Stimulated activated CD8-positive, alpha-beta memory T cell treated with anti-CD3 and anti-CD28 coated beads, Interleukin-15, amount 100 ng/mL, for 4 hours (primary cell): ENCODE data around the gene AFF3.

Experiments
- DNase-seq, 2 donors: peaks; one replicate each; pipeline ENCODE4 v3.0.0-alpha.2; 2020; ENCODE audit warnings: low read depth in 2 of 2

The AFF3 gene

DNA sequence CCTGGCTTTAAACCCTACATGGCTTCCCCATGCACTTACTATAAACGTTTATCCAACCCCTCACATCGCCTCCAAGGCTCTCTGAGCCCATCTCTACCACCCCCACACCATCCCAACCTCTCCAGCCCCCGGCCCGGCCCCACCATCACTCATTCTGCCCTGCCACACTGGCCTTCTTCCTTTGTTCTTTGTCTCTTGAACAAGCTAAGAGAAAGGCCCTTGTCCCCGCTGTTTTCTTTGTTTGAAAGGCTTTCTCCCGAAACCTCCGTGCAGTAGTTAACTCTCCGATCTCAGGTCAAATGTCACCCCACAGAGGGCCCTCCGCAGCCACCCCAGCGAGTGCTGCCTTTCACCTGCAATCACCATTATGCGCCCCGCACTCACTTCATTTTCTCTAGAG is 100.4 kb downstream of the AFF3 start:
- DNase-seq = no peak

DNA sequence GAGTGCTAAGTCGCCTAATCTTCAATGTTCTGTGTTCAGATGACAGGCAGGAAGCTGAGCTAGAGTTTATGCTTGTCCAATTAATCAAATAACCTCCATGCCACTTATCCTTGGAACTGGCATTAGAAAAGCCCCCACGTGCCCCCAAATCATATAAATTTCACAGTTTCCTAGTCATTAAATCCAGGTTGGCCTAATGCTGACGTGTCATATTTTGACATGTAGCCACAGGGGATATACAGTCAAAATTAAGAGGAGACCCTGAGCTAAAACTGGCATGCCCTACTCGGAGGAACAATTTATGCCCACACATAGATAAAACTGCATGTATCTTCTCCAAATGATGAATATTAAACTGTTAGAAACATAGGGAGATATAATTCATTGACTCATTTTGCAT is 101.0 kb downstream of the AFF3 start:
- DNase-seq = no peak

DNA sequence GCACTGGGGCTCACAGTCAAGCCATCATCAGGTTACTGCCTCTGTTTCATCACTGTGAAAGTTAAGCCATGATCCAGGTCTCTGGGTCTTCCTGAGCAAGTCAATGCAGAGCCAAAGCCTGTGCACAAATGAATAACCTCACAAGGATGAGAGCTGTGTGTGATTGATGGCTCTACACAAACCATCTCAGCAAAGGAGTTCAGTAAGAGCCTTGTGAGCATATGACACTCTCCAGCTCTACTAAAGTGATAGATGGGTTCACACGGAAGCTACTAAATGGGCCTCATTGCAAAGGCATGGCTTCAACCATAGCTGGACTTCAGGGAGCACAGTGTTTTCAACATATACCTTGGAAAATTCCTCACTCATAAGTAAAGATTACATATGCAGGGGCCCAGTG is 101.5 kb downstream of the AFF3 start:
- no peak for DNase-seq

GRCh38 chr2:100039291-100039980 is 103.0 kb downstream of the AFF3 start:
- no peak for DNase-seq

GRCh38 chr2:100038011-100038410 is 104.4 kb downstream of the AFF3 start:
- no peak for DNase-seq

- no peak for DNase-seq
Measured at GRCh38 chr2:100036793-100037192, 105.6 kb downstream of the AFF3 start.

- no peak for DNase-seq
Measured at GRCh38 chr2:100036026-100036425, 106.4 kb downstream of the AFF3 start.

DNA sequence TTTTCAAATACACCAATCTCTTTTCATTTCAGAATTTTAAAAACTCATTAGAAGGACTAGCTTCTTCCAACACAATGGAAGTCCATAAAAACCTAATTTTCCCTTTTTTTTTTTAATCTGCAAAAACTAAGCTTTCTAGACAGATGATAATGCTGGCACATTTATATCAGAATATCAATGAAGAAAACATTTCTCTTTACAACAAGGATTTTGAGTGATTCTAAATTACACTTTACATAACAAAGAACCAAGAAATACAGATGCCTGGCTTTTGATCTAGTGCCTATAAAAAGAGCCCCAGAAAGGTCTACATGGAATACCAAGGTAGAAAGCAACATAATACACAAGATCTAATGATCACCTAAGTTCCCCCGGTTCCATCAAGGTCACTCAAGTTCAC is 108.0 kb downstream of the AFF3 start:
- DNase-seq = no peak

DNA sequence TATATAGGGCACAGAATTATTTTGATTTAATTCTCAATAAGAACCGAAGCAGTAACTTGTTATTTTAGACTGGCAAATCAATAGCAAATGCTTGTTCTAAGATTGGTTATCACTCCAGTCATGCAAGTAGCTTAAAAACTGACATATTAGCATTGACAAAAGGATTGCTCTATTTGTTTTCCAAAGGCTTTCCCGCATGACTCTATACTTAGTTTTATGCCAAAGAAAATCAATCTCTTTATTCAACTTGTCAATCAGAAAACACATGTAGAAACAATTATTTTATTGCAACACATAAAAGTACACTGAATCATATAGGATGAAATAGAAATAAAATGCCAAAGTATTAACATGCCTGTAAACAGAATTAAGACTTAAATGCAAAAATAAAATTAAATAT is 108.4 kb downstream of the AFF3 start:
- DNase-seq = no peak

DNA sequence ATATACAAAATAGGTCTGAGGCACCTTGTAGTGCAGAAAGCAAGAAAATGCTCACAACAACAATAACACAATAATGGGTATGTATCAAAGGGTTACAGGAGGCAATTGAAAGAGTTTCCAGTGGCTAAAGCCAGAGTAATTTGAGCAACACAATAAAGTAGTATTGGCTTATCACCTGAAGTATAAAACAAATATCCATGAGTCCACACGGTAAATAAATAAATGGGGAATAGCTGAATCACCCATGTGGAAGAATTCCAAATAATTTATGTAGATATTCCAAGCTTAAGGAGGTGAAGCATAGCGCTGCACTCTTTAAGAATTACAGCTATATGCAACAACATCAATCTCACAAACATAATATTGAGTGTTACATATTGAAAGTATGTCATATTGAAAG is 110.8 kb downstream of the AFF3 start:
- DNase-seq = no peak

DNA sequence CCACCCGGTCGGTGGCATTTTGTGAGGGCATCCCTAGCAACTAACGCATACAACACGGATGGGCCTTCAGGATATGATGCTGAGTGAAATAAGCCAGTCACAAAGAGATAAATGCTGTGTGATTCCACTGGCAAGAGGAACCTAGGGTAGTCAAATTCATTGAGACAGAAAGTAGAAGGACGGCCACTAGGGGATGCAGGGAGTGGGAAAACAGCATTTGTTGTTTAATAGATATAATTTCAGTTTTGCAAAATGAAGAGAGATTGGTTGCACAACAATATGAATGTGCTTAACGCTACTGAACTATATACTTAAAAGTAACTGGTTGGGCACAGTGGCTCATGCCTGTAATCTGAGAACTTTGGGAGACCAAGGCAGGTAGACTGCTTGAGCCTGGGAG is 112.9 kb downstream of the AFF3 start:
- no peak for DNase-seq

DNA sequence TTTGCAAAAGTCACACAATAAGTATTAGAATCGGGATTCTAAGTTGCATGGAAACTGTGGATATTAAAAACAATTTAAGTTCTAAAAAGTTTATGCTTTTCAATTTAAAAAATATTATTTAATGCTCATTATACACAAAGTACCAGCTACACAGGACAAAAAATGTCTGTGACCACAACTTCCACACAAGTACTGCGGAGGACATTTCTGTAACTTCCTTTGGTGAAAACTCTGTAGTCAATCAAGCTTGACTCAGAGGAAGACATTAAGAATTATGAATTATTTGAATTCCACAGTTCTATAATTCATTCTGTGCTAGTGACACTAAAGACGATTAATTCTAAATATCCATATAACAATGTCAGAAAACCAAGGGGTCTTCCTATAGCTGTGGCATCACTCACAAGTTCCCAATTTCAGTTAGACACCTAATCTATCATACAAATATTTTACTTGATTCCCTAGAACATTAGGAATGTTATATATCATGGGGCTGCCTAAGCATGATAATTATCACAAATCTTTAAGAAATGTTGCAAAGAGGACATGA is 120.5 kb downstream of the AFF3 start:
- no peak for DNase-seq

GRCh38 chr2:100019499-100019898 is 122.9 kb downstream of the AFF3 start:
- no peak for DNase-seq

DNA sequence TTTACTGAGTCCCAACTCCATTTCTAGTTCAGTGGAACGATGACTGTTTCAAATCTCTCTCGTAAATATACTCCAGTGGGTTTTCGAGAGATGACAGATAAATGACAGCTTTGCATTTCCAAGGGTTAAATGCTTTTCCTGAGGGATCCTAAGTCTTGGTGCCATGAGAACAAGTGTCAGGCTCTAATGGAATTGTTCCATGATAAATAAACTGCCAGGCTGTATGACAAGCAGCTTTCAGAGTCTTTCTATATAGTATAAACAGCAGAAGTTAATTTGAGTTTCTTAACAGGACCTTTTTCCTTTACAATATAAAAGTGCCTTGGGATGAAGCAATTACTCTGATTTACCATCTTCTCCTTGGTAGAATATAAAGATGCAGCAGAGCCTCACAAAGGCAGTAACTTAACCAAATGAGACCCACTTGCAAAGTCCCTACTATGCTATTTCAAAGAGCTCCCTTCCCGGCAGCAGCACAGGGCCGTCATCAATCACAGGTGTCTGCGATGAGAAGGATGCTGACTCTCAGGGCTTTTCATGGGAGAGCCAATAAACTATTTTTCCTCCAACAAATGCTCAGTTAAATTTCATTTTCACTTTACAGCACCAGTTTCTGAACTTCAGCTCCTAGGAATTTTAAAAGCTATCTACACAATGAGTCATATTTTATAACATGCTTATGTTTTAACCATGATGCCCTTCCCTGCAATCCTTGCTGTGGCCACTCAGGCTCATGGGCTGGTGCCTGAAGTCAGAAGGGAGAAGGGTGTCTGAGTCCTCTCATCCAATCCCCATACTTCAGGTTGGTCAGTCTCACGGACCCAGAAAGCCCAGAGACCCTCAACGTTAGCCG is 123.8 kb downstream of the AFF3 start:
- no peak for DNase-seq

GRCh38 chr2:100017633-100018032 is 124.8 kb downstream of the AFF3 start:
- DNase-seq = no peak

DNA sequence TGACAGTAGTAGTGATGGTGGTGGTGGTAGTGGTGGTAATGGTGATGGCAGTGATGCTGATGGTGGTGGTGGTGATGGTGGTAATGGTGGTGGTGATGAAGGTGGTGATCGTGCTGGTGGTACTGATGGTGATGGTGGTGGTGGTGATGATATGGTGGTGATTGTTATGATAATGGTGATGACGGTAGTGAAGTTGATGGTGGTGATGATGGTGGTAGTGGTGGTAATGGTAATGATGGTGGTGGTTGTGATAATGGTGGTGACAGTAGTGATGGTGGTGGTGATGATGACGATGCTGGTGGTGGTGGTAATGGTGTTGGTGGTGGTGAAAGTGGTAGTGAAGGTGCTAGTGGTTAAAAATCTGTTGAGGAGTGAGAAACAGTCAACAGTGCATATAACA is 125.6 kb downstream of the AFF3 start:
- DNase-seq = no peak

- DNase-seq = no peak
Measured at GRCh38 chr2:100015849-100016248, 126.5 kb downstream of the AFF3 start.

DNA sequence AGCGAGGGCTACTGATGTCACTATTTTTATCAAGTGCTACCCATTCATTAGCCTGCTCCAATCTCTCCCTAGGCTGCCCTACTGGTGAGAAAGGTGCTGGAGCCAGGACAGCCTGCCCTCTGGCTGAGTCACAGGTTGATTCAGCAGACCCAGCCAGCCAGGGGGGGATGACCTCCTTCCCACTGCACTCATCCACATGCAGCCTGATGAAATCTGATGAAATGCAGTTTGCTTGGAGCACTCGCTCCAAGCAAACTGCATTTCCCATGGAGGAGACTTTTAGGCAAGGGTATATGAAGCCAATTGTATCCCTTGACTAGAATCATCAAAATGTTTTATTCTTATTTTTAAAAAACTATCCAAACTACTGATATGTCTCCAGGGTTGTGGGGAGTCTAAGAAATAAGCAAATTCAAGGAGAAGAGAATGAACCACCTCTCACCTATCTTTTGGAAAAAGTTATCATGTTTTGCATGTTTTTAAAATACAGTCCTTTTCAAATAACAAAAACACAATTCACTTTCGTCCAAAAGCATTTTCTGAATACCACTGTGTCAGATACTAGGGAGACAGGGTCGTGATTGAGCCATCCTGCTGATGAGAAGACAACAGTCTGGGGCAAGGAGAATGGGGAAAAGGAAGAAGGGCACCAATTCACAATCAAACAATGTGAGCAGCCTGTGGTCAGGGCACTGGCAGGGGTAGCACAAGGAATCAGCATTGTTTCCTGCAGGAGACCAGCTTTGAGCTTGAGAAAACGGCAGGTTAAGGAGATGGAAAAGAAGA is 128.3 kb downstream of the AFF3 start:
- no peak for DNase-seq

GRCh38 chr2:100012561-100012960 is 129.8 kb downstream of the AFF3 start:
- no peak for DNase-seq

DNA sequence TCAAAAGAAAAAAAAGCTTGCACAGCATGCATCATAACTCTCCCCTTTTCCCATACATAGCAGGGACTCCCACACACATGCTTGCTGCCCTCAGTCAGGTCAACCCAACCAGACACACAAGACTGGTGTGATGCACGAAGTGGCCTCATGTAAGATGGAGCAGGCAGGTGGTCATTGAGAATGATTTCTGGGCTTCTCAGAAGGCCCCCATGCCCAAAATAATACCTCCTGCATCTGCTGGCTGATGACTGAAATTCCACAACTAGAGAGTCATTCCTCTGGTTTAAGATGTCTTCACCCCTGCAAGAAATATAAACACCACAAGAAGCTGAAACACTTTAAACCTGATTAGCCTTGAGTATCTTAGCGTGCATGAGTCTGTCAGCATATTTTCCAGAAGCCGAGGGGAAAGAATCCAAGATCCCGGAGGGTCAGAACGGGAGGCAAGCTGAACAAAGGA is 131.1 kb downstream of the AFF3 start:
- no peak for DNase-seq

DNA sequence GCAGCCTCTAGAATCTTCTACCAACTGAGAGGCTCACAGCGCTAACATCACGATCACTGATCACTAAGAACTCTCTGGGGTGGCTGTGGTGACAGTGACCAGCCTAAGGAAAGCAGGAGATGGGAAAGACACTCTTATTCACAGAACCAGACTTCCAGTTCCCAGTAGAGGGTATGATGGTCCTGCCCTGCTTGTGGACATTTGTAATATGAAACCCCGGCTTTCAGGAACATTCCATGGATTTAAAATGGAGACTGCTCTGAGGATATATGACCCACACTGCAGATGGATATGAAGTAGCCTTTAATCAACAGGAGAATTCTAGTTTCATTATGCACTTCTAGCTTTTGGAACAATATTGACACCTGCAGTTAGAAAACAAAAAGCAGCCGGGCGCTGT is 131.8 kb downstream of the AFF3 start:
- no peak for DNase-seq

- DNase-seq = no peak
Measured at GRCh38 chr2:100009743-100010142, 132.6 kb downstream of the AFF3 start.
